BLaER1 treated with 17β-estradiol and CSF1 and Interleukin-3, amounts not matched to agents 10 nM and 100 nM (cell line): ENCODE results near the gene SRGAP1.
"Not testable (repeated sequence)": the region's sequence is repeated elsewhere in the genome, so short reads cannot be mapped to it uniquely, and the experiment has no call there.

Experiments used
- H3K27ac ChIP-seq, 11 experiments: shearing (Covaris generic); formaldehyde crosslinking; 2 replicates each; pipeline ENCODE4 v1.8.1; 2022
- H3K27me3 ChIP-seq, 11 experiments: shearing (Covaris generic); formaldehyde crosslinking; 2 replicates each; pipeline ENCODE4 v1.8.1; 2022
- H3K36me3 ChIP-seq, 11 experiments: shearing (Covaris generic); formaldehyde crosslinking; 2 replicates each; pipeline ENCODE4 v1.8.1; 2022
- H3K4me1 ChIP-seq, 10 experiments: shearing (Covaris generic); formaldehyde crosslinking; 2 replicates each; pipeline ENCODE4 v1.8.1; 2022
- H3K4me2 ChIP-seq, 11 experiments: shearing (Covaris generic); formaldehyde crosslinking; 2 replicates each; pipeline ENCODE4 v1.8.1; 2022
- H3K4me3 ChIP-seq, 10 experiments: shearing (Covaris generic); formaldehyde crosslinking; 2 replicates each; pipeline ENCODE4 v1.8.1; 2022
- H3K9ac ChIP-seq, 11 experiments: shearing (Covaris generic); formaldehyde crosslinking; 2 replicates each; pipeline ENCODE4 v1.8.1; 2022
- H3K9me3 ChIP-seq, 11 experiments: shearing (Covaris generic); formaldehyde crosslinking; replicated peaks in 1 of 11; 2 replicates each; pipeline ENCODE4 v1.8.1; 2022
- H4K20me1 ChIP-seq, 11 experiments: shearing (Covaris generic); formaldehyde crosslinking; 2 replicates each; pipeline ENCODE4 v1.8.1; 2022
- Cebpa-rat ChIP-seq, 11 experiments: shearing (Covaris generic); IDR thresholded peaks; 2 replicates each; pipeline ENCODE4 v1.8.1; 2022

SRGAP1 gene

DNA sequence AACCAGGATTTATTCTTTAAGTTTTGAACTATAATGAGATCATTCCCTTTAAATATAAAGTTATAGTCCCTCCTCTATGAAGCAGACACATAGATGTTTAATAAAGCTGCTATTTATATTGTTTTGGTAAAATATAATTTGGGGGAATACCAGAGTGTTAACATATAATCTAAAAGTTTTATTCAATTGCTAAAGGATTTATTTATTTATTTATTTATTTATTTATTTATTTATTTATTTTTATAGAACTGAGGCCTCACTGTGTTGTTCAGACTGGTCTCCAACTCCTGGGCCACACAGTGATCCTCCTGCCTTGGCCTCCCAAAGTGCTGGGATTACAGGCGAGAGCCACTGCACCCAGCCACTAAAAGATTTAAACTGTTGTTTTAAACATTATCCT lies 278.9 kb downstream of the SRGAP1 start:
- Histone ChIP-seq H3K27ac (no peak overlapping the region), H3K27me3 (no peaks in the 10 kb centered on the region), H3K36me3 (peaks cover 0 to 10% (median 0%) of the 10 kb centered on the region in 11 experiments; a peak in 4 of 22 replicates), H4K20me1 (no peaks in the 10 kb centered on the region), H3K4me3 (no peak overlapping the region), H3K4me1 (no peaks in the 10 kb centered on the region), H3K9me3 (no peaks in the 10 kb centered on the region), H3K4me2 (no peak overlapping the region), H3K9ac (no peak overlapping the region)
- no peak for TF ChIP-seq Cebpa-rat (IDR thresholded peaks at IDR 0.05)

DNA sequence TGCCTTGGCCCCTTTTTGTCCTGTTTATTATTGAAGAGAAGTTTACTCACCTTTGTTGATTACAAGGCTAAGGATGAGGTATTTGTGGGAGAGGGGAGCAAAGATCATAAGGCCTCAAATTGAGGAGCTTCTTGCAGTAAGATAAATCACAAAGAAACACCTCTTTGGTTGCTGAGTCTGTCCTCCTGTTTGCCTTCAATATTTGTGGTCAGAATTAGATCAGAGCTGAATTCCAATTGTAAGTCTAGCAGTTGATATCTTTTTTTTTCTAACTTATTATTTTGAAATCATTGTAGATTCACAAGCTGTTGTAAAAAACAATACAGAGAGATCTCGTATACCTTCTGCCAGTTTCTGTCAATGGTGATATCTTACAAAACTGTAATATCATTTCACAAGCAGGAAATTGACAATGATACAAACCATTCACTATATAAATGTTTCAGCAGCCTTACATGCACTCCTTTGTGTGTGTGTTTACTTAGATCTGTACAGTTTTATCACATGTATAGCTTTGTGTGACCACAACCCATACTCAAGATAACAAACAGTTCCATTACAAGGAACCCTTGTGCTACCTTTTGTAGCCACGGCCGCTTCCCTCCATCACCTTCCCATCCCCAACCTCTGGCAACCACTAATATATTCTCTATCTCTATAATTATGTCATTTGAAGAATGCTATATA lies 280.2 kb downstream of the SRGAP1 start:
- Histone ChIP-seq H3K4me2 (no peak overlapping the region), H3K27ac (no peak overlapping the region), H3K9ac (no peak overlapping the region), H3K9me3 (no peaks in the 10 kb centered on the region), H4K20me1 (no peaks in the 10 kb centered on the region), H3K36me3 (peaks cover 0 to 15% (median 0%) of the 10 kb centered on the region in 11 experiments; a peak in 4 of 22 replicates), H3K4me1 (no peaks in the 10 kb centered on the region), H3K4me3 (no peak overlapping the region), H3K27me3 (no peaks in the 10 kb centered on the region)
- TF ChIP-seq Cebpa-rat (IDR thresholded peaks at IDR 0.05), result no peak

DNA sequence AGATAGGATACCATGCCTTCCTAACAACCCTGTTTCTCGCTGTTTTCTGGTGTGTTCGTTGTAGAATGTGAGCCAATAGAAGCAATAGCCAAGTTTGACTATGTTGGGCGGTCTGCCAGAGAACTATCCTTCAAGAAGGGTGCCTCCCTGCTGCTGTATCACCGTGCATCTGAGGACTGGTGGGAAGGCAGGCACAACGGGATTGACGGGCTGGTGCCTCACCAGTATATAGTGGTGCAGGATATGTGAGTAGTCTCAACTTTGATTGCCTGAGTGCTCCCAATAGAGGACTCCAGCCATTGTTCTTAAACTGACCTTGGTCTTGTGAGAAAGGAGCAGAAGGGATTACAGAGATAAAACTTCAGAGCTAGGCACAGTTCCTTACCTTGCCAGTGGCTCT lies 281.4 kb downstream of the SRGAP1 start:
- no peak for TF ChIP-seq Cebpa-rat (IDR thresholded peaks at IDR 0.05)
- Histone ChIP-seq H3K27me3 (no peaks in the 10 kb centered on the region), H3K9ac (no peak overlapping the region), H4K20me1 (no peaks in the 10 kb centered on the region), H3K4me3 (no peak overlapping the region), H3K9me3 (peaks cover 0 to 6% (median 0%) of the 10 kb centered on the region in 11 experiments; a peak in 1 of 22 replicates), H3K36me3 (peaks cover 0 to 25% (median 0%) of the 10 kb centered on the region in 11 experiments; a peak in 4 of 22 replicates), H3K4me1 (no peaks in the 10 kb centered on the region), H3K4me2 (no peak overlapping the region), H3K27ac (no peak overlapping the region)

DNA sequence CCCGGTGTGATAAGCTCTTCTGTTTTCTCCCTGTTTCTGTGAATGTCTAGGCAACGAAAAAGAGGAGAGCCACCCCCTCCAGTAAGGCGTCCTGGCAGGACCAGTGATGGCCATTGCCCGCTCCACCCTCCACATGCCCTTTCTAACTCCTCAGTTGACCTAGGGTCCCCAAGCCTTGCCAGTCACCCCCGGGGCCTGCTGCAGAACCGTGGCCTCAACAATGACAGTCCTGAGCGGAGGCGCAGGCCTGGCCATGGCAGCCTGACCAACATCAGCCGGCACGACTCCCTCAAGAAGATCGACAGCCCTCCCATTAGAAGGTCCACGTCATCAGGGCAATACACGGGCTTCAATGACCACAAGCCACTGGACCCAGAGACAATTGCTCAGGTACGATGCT lies 283.3 kb downstream of the SRGAP1 start:
- peaks cover 0 to 25% (median 0%) of the 10 kb centered on the region in 11 experiments; a peak in 4 of 22 replicates for H3K36me3 ChIP-seq
- no peak overlapping the region for H3K4me3 ChIP-seq
- H4K20me1 ChIP-seq, result no peaks in the 10 kb centered on the region
- no peak overlapping the region for H3K27ac ChIP-seq
- TF ChIP-seq Cebpa-rat (IDR thresholded peaks at IDR 0.05), result no peak
- H3K9ac ChIP-seq, result no peak overlapping the region
- no peak overlapping the region for H3K4me2 ChIP-seq
- no peaks in the 10 kb centered on the region for H3K27me3 ChIP-seq
- H3K4me1 ChIP-seq, result no peaks in the 10 kb centered on the region
- H3K9me3 ChIP-seq, result peaks cover 0 to 15% (median 0%) of the 10 kb centered on the region in 11 experiments; a peak in 7 of 22 replicates

DNA sequence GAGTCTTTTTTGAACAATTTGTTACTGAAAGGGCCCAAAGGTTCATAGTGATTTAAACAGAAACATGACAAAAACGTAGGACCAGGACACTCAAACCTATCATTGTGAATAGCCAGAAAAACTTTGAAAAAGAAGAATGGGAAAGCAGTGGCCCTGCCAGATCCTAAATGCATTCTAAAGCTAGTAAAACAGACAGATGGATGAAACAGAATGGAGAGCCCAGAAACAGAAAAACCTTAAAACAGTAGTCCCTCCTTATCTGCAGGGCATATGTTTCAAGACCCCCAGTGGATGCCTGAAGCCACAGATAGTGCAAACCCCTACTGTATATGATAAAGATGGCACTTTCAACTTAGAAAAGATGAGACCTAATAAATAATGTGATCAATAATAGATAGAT lies 283.9 kb downstream of the SRGAP1 start:
- no peaks in the 10 kb centered on the region for H4K20me1 ChIP-seq

DNA sequence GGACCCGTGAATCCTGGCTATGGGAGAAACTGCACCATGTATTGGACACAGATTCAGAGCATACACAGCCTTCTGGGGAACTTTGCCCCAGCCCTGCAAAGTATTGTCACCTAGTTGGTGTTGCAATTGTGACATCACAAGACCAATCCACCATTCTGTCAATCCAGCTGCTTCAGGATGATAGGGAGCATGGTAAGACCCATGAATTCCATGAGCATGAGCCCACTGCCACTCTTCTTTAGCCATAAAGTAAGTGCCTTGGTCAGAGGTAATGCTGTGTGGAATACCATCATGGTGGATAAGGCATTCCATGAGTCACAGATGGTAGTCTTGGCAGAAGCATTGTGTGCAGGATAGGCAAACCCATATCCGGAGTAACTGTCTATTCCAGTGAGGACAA lies 286.0 kb downstream of the SRGAP1 start:
- H3K4me1 ChIP-seq, H3K27me3 ChIP-seq, H3K27ac ChIP-seq, H3K4me3 ChIP-seq, H3K4me2 ChIP-seq, H4K20me1 ChIP-seq, H3K9ac ChIP-seq: not testable (repeated sequence)
- Histone ChIP-seq H3K36me3 (peaks cover 0 to 35% (median 0%) of the 10 kb centered on the region in 11 experiments; a peak in 4 of 22 replicates), H3K9me3 (peaks cover 17 to 42% (median 26%) of the 10 kb centered on the region in 11 experiments)

More for the DNA sequence above, 283.9 kb downstream of the SRGAP1 start:
- no peak for TF ChIP-seq Cebpa-rat (IDR thresholded peaks at IDR 0.05)
- no peak overlapping the region for H3K4me2 ChIP-seq
- no peaks in the 10 kb centered on the region for H3K27me3 ChIP-seq
- peaks cover 0 to 27% (median 0%) of the 10 kb centered on the region in 11 experiments; a peak in 4 of 22 replicates for H3K36me3 ChIP-seq
- no peak overlapping the region for H3K9ac ChIP-seq
- peaks cover 1 to 21% (median 5%) of the 10 kb centered on the region in 11 experiments; a peak in 21 of 22 replicates for H3K9me3 ChIP-seq
- H3K4me1 ChIP-seq, result no peaks in the 10 kb centered on the region
- H3K4me3 ChIP-seq, result no peak overlapping the region
- H3K27ac ChIP-seq, result no peak overlapping the region

DNA sequence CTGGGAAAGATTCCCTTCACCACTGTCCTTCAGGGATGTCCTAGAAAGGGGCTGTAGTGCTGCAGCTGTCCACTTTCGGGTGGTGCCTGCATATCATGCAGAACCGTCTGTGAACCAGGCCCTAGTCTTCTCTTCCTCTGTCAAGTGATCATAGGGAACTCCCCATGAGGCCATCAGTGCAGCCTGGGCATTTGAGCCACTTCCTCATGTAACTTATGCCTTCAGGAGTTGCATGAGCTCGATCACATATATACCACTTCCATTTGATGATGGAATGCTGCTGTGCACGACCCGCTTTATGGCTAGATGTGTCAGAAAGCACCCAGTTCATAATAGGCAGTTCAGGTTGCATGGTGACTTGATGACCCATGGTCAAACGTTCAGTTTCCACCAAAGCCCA lies 287.0 kb downstream of the SRGAP1 start:
- H4K20me1 ChIP-seq, H3K4me3 ChIP-seq, H3K27me3 ChIP-seq, H3K4me1 ChIP-seq, H3K27ac ChIP-seq, H3K9ac ChIP-seq, H3K4me2 ChIP-seq: not testable (repeated sequence)
- H3K9me3 ChIP-seq, result peaks cover 17 to 50% (median 30%) of the 10 kb centered on the region in 11 experiments
- peaks cover 0 to 35% (median 0%) of the 10 kb centered on the region in 11 experiments; a peak in 4 of 22 replicates for H3K36me3 ChIP-seq

DNA sequence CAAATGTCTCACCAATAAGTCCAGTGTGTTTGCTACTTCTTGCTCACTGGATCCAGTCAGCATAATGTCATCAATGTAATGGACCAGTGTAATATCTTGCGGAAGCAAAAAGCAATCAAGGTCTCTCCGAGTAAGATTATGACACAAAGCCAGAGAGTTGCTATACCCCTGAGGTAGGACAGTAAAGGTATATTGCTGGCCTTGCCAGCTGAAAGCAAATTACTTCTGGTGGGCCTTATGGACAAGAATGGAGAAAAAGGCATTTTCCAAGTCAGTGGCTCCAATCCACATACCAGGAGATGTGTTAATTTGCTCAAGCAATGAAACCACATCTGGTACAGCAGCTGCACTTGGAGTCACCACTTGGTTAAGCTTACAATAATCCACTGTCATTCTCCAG lies 288.2 kb downstream of the SRGAP1 start:
- Histone ChIP-seq H3K36me3 (peaks cover 0 to 32% (median 0%) of the 10 kb centered on the region in 11 experiments; a peak in 4 of 22 replicates), H3K9me3 (peaks cover 17 to 50% (median 30%) of the 10 kb centered on the region in 11 experiments)
- not testable (repeated sequence) for H3K27ac ChIP-seq, H4K20me1 ChIP-seq, H3K27me3 ChIP-seq, H3K4me3 ChIP-seq, H3K4me1 ChIP-seq, H3K9ac ChIP-seq, H3K4me2 ChIP-seq

DNA sequence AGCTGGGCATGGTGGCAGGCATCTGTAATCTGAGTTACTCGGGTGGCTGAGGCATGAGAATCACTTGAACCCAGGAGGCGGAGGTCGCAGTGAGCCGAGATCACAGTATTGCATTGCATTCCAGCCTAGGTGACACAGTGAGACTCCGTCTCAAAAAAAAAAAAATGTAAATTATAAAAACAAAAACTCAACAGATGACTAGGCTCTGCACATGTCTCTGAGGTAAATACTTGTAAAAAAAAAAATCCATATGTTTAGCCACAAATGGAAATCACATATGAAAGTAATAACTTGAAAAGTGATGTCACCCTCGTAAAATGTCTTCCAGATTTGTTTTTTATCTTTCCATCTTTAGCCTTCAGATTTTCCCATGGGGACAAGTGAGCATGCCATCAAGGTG lies 292.6 kb downstream of the SRGAP1 start:
- Histone ChIP-seq H3K27me3 (no peaks in the 10 kb centered on the region), H3K9ac (no peak overlapping the region), H3K4me2 (no peak overlapping the region), H3K9me3 (peaks cover 17 to 37% (median 30%) of the 10 kb centered on the region in 11 experiments), H3K36me3 (peaks cover 0 to 11% (median 0%) of the 10 kb centered on the region in 11 experiments; a peak in 2 of 22 replicates), H3K27ac (no peak overlapping the region), H3K4me3 (no peak overlapping the region), H3K4me1 (no peaks in the 10 kb centered on the region), H4K20me1 (no peaks in the 10 kb centered on the region)
- no peak for TF ChIP-seq Cebpa-rat (IDR thresholded peaks at IDR 0.05)

DNA sequence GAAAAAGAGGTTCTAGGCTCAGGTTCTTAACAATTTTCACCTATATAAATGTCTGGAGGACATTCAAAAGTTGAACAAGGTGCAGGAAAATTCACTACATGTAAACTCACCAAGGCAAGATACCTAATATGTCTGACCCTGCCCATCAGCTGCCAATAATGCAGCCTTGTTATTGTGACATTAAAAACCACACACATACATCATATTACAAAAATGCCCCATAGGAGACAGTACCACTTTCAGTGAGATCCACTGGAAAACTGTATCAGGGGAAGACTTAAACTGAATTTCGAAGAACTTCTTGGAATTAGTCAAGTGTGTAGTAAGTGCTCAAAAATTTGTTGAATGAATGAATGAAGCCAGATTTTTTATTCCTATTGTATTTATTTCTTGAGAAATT lies 294.5 kb downstream of the SRGAP1 start:
- Histone ChIP-seq H3K9ac (no peak overlapping the region), H3K27ac (no peak overlapping the region), H3K27me3 (no peaks in the 10 kb centered on the region), H4K20me1 (no peaks in the 10 kb centered on the region), H3K4me3 (no peak overlapping the region), H3K4me1 (no peaks in the 10 kb centered on the region), H3K4me2 (no peak overlapping the region), H3K9me3 (peaks cover 4 to 23% (median 18%) of the 10 kb centered on the region in 11 experiments; a peak in 21 of 22 replicates), H3K36me3 (peaks cover 0 to 16% (median 0%) of the 10 kb centered on the region in 11 experiments; a peak in 2 of 22 replicates)
- no peak for TF ChIP-seq Cebpa-rat (IDR thresholded peaks at IDR 0.05)
